GM18499 (cell line): Measurements from ENCODE around the gene TRAF6.
"Not testable (repeated sequence)": the region's sequence is repeated elsewhere in the genome, so short reads cannot be mapped to it uniquely, and the experiment has no call there.

ENCODE experiments used
- ATAC-seq: cut with Tn5 transposase; IDR thresholded peaks from one replicate; pipeline ENCODE4 v1.9.1; 2021; ENCODE audit warnings: moderate number of reproducible peaks; ENCODE audit not compliant: insufficient read depth, unreplicated experiment

Gene TRAF6, protein sequence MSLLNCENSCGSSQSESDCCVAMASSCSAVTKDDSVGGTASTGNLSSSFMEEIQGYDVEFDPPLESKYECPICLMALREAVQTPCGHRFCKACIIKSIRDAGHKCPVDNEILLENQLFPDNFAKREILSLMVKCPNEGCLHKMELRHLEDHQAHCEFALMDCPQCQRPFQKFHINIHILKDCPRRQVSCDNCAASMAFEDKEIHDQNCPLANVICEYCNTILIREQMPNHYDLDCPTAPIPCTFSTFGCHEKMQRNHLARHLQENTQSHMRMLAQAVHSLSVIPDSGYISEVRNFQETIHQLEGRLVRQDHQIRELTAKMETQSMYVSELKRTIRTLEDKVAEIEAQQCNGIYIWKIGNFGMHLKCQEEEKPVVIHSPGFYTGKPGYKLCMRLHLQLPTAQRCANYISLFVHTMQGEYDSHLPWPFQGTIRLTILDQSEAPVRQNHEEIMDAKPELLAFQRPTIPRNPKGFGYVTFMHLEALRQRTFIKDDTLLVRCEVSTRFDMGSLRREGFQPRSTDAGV

DNA sequence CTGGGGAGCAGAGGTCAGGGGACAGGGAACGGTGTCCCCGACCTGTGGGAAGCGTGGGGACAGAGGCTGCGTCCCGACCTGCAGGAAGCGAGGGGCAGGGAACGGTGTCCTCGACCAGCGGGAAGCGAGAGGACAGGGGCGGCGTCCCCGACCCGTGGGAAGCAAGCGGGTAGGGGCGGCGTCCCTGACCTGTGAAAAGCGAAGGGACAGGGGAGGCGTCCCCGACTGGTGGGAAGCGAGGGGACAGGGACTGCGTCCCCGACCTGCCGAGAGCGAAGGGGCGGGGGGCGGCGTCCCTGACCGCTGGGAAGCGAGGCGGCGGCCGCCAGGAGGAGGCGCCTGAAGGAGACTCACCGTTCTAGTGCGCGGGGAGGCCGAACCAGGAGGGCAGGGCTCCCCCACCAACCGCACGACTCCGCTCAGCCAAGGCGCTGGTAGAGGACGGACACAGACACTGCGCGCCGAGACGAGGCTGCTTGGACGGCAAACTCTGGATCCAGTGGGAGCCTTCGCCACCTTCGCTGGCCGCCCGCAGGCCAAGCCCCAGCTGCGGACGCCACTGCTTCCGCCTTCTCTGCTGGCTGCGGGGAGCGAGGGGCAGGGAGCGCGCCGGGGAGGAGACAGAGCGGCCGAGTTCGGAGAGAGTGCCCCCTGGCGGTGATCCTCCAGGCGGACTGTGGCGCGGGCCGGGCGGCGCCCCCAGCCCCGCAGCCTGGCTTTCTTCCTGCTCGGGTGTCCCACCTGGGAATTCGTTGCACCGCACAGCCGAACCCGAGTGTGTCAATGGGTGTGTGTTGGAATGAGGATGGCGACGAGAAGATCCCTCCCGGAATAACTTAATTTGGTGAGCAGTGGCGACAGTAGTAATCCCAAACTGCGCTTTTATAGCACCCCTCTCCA is at the start of gene TRAF6:
Gene TRAF6, minus strand, starts transcription at position 579 of the 900 bp plus-strand sequence. CDS start 8,757 bp downstream, outside the sequence.
- peak; percentile 93 for ATAC-seq

DNA sequence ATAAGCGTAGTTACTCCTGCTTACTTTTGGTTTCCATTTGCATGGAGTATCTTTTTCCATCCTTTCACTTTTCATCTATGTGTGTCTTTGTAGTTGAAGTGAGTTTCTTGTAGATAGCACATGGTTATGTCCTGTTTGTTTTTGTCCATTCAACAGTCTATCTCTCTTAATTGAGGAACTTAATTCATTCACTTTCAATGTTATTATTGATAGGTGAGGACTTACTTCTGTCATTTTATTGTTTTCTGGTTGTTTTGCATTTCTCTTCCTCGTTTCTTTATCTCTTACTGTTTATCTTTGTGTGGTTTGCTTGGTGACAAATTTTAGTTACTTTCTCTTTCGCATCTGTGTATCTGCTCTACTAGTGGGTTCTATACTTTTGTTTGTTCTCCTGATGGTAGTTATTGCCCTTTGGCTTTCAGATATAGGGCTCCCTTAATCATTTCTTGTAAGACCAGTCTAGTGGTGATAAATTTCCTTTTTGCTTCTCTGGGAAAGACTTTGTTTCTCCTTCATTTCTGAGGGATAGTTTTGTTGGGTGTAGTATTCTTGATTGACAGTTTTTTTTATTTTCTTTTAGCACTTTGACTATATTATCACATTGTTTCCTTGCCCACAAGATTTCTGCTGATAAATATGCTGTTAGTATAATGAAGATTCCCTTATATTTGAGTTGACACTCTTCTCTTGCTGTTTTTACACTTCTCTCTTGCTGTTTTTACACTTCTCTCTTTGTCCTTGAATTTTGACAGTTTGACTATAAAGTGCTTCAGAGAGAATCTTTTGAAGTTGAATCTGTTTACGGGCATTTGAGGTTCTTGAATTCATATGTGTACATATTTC is 48.7 kb upstream of the TRAF6 start:
- peak; percentile 97 for ATAC-seq

DNA sequence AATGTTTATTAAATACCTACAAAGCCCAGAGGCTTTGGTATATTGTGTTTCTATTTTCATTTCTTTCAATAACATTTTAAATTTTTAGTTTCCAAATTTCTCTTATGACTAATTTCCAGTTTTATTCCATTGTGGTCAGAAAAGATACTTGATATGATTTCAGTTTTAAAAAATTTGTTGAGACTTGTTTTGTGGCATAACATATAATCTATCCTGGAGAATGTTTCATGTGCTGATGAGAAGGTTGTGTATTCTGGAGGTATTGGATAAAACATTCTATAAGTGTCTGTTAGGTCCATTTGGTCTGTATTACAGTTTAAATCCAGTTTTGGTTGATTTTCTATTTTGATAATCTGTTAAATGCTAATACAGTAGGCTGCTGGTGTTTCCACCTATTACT is 47.9 kb upstream of the TRAF6 start:
- ATAC-seq: no peak

DNA sequence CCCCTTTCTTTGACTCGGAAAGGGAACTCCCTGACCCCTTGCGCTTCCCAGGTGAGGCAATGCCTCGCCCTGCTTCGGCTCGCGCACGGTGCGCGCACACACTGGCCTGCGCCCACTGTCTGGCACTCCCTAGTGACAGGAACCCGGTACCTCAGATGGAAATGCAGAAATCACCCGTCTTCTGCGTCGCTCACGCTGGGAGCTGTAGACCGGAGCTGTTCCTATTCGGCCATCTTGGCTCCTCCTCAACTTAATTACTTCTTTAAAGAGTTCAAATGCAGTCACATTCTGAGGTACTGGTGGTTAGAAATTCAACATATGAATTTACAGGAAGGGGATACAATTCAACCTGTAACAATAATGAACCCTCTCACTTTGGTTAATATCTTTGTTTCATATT is 47.3 kb upstream of the TRAF6 start:
- not testable (repeated sequence) for ATAC-seq

DNA sequence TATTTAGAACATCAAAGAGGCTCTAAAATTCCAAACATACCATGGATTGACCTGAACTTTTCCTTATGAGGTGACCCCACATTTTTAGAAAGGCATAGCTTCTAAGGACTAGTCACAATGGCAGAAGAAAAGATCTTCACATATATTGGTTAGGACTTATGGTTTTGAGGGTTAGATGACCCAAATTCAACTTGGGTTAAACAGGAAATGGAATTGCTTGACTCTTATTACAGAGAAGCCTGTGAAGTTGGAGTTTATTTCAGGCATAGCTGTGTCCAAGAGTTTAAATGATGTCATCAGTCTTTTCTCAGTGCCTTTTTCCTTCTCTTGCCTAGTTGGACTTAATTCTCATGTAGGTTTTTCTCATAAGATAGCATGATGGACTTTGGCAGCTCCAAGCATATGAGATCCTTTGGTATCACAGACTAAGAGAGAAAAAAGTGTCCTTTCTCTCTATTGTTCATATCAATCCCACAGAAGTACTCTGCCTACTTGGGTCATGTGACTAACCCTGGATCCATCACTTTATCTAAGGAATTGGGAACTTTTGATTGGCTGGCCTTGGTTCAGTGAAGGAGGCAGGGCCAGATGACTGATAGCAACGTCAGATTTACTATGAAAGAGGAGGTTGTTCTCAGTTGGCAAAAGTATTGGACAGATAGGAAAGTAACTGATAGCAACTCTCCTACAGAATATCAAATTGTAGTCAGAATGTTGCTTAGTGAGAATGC is 40.5 kb upstream of the TRAF6 start:
- ATAC-seq: no peak

DNA sequence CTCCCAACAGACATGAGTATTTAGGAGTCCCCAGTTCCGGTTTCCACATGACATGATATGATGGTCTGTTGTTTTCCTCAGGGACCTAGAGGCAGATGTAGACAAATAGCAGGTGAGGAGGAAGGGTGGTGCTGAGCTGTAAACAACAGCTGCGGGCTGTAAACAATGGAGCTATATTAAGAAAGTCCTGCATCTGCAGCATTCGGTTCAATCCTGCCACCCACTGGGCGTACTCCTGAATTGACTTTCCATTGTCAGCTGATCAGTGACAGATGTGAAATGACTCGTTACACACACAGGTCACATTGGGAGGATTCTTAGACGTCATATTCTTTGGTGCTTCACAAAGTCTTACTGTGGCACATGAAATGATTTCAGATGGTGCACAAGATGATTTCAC is 30.9 kb upstream of the TRAF6 start:
- peak; percentile 99 for ATAC-seq

DNA sequence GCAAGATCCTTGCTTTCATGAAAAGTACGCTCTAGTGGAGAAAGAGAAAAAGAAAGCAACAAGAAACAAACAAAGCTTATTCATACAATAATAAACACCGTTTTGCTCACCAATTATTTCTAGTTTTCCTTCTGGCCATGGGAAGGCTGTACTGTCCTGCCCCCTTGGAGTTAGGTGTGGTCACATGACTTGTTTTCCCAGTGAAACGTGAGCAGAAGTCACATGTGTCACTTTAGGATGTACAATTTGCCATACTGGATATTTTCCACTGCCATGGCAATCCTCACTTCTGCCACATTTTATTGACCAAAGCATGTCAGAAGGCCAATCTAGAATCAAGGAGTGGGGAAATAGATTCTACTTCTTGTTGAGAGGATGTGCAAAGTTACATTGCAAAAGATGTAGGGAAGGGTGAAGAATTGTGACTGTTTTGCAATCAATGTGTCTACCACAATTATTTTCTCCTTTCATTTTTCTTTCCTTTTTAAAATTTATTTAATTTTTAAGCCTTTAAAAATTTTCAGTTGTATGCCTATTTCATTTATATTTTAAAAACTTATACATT is 24.3 kb upstream of the TRAF6 start:
- ATAC-seq: no peak

DNA sequence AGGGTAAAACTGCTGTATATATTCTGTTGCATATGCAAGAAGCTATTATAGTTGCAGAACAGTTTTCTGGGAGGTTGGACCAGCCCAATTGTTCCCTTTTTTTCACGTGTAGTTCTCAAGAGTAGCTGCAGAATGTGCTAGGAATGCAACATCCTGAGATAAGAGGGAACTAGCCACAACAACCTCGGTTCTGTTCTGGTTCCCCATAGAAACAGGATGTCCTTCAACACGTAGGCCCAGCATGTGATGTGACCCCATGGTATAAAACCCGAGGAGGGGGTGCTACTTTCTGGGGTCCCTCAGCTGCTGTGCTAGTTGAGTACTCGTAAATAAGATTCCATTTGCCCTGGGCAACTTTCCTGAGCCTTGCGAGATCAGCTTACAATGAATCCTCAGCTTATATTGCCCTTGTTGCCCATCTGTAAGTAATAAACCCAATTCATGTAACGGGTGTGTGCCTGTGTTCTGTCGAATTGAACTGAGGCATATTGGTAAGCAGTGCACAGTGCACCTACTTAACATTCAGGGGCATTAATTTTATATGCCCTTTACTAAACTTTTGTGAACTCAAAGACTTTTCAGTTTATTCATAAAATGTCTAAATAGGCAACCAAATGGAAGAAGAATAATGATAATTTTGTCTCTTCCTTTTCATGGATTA is 23.0 kb upstream of the TRAF6 start:
- ATAC-seq: no peak

DNA sequence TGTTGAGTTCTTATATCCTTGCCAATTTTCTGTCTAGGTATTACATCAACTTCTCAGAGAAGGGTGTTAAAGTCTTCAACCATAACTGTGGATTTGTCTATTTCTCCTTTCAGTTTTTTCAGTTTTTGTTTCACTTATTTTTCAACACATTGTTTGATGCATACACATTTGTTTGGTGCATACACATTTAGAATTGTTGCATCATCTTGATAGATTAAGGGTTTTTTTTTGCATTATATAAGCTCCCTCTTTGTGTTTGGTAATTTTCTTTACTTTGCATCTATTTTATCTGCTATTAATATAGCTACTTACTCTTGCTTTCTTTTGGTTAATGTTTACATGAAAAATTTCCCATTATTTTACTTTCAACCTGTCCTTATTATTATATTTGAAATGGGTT is 20.8 kb upstream of the TRAF6 start:
- ATAC-seq: no peak

DNA sequence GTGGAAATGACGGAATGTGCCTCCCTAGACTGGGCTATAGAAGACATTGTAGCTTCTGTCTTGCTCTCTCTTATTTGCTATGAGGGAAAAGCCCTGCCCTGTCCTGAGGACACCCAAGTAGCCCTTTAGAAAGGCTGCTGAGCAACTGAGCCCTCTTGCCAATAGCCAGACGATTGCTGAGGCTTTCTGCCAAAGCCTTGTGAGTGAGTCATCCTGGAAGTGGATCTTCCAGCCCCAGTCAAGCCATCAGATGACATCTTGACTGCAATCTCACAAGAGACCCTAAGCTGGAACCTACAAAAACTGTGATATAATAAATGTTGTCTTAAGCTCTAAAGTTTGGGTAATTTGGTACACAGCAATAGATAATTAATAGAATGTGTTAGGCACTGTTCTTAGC is 3.9 kb upstream of the TRAF6 start:
- ATAC-seq: no peak

DNA sequence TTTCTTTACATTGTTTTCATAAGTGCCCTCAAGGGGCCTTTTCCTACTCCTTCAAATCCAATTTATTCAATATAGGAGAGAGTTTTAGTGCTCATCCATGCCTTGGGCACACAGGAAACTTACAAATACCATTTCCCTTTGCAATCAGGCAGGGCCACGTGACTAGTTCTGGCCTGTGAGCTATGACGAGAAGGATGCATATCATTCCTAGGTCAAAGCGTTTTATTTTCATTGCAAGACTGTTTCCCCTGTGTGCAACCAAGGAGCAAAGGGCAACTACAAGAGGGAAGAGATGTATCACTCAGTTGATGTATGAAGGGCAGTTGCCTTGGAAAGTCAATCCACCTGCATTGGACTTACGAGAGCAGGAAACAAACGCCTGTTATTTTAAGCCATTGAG is 1.9 kb upstream of the TRAF6 start:
- ATAC-seq: no peak

DNA sequence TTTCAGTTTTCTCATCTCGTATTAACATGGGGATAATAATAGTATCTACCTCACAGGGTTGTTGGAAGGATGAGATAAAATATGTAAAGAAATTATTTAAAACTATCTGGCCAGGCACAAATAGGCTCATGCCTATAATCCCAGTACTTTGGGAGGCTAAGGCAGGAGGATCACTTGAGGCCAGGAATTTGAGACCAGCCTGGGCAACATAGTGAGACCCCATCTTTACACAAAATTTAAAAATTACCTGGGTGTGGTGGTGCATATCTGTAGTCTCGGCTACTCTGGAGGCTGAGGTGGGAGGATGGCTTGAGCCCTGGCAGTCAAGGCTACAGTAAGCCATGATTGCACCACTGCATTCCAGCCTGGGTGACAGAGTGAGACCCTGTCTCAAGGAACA is 990 bp upstream of the TRAF6 start:
- ATAC-seq: not testable (repeated sequence)

DNA sequence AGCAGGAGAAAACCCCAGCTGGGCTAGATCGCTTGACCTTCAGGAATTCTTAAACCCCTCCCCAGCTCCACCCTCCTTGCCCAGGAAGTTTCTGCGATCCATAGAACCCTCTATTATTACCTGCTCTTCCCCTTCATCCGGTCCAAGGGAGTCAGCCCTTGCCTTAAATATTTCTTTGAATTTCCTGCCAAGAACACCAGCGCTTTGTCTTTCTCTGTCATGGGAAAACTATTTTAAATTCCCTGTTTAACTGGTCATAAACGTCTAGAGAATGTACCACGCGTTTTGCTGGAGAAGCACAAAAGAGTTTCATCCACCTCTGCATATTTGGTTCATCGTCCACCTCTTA is 496 bp upstream of the TRAF6 start:
- no peak for ATAC-seq

DNA sequence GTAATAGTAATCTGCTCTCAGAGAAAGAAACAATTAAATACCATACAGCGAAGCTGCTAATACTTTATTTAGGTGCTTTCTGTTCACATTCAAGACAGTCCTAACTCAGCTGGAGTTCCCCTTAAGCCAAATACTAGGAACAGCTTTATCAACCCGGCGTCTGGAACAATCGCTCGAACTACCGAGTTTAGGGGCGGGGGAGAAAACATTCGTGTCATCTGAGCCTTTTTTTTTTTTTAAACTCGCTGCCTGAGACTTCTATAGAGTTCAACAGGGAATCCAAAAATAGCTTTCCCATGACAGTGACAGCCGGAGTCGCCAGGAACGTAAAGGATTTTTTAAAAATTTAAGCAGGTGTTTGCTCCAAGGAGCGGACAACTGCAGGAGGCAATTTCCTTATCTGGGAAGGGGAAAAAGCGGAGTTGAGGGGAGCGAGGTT is 852 bp downstream of the TRAF6 start:
- no peak for ATAC-seq

DNA sequence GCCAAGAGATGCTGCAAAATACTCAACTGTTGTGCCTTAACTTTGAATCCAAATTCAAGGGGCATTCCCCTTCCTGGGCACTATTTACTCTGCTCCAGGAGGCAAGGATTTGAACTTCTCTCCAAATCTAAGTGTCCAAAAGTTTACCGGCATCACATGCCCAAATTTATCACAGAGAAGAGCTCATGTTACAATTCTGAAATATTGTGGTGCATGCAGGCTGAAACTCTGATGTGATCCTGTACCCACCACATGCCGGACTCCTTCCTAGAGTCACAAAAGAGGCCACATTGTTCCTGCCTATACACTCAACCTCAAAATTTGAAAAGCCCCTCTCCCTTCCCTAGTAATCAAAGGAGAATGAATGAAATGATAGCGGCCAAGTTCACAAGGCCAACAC is 1.3 kb downstream of the TRAF6 start:
- ATAC-seq: no peak

DNA sequence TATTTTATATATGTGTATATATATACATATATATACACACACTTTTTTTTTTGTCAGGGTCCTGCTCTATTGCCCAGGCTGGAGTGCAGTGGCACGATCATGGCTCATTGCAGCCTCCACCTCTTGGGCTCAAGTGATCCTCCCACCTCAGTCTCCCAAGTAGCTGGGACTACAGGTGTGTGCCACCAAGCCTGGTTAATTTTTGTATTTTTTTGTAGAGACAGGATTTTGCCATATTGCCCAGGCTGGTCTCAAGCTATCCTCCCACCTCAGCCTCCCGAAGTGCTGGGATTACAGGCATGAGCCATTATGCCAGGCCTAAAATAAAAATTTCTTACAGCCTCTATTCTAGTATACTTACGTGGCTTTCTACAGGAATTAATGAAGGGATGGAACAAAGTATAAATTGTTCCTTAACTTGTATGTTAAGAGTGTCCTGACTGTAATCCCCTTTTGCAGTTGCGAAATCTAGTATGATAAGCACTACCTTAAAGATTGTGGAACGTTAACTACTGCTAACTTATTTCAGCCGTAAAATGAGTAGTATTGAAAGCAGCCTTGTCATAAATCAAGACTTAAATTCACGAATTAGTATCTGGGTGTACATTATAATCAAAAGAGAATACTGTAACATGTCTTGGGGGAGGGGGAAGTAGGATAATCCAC is 2.1 kb downstream of the TRAF6 start:
- no peak for ATAC-seq

DNA sequence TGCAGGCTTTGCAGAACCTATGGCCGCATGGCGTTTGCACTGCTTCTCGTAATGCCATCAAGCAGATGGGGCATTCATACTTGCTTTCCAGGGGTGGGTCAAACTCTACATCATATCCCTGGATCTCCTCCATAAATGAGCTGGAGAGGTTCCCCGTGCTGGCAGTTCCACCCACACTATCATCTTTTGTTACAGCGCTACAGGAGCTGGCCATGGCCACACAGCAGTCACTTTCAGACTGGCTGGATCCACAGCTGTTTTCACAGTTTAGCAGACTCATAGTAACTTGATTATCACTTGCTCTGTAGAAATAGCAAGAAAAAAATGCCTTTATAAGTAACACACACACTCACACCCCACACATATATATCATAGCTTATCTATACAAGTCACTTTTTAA is 8.8 kb downstream of the TRAF6 start:
- ATAC-seq: no peak

DNA sequence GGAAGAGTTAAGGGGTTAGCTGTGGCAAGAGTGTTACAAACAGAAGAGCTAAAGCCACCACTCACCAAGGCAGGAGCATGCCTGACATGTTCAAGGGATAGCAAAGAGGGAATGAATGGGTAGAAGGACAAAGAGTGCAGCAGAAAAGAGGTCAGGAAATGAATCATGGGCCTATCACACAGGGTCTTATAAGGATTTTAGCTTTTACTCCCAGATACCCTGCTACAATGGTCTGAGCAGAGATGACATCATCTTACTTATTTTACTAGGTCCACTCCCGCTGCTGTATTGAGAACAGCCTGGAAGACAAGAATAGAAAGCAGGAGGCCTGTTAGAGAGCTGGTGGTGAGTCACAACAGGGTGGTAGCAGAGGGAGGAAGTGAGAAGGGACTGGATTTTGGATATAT is 9.8 kb downstream of the TRAF6 start:
- ATAC-seq: peak; percentile 96
